ENCODE data around the gene SEMA4D.

GRCh38 chr9:89518466-89519365 is 20.8 kb upstream of the SEMA4D start:
- TF ChIP-seq EZH2 (IDR thresholded peaks at IDR 0.05; ENCODE audit: borderline replicate concordance, low read depth, low read length, severe bottlenecking) (no peak), CTCF (IDR thresholded peaks at IDR 0.05; ENCODE audit: borderline replicate concordance, extremely low read depth, low read length, poor library complexity, severe bottlenecking) (no peak)
